ACC112 (cell line): ENCODE measurements around the gene SLC17A7.

Experiments
- H2AFZ ChIP-seq: fragments of 200-600 bp; sonication (generic); one replicate; pipeline ENCODE4 v1.6.0; 2017; ENCODE audit warnings: antibody characterized with exemption, low read length; ENCODE audit not compliant: unreplicated experiment
- H3K27ac ChIP-seq: fragments of 200-600 bp; sonication (generic); 2 replicates; pipeline ENCODE4 v1.5.1; 2014; ENCODE audit warnings: low read depth, mild to moderate bottlenecking, antibody characterized with exemption, low read length, moderate library complexity
- H3K27me3 ChIP-seq: fragments of 200-600 bp; sonication (generic); 2 replicates; pipeline ENCODE4 v1.6.1; 2014; ENCODE audit warnings: mild to moderate bottlenecking, antibody characterized with exemption, low read length, moderate library complexity, mixed read lengths; ENCODE audit not compliant: insufficient read depth
- H3K36me3 ChIP-seq: fragments of 200-600 bp; sonication (generic); 2 replicates; pipeline ENCODE4 v1.6.1; 2016; ENCODE audit warnings: mild to moderate bottlenecking, antibody characterized with exemption, low read length, moderate library complexity, mixed read lengths; ENCODE audit not compliant: insufficient read depth
- H3K4me1 ChIP-seq: fragments of 200-600 bp; sonication (generic); one replicate; pipeline ENCODE4 v1.6.1; 2016; ENCODE audit warnings: low read length, mixed read lengths; ENCODE audit not compliant: insufficient read depth, unreplicated experiment, control insufficient read depth
- H3K4me3 ChIP-seq: fragments of 200-600 bp; sonication (generic); 2 replicates; pipeline ENCODE4 v1.5.1; 2014; ENCODE audit warnings: mild to moderate bottlenecking, low read depth, low read length
- H3K79me2 ChIP-seq: fragments of 200-600 bp; sonication (generic); one replicate; pipeline ENCODE4 v1.6.0; 2016; ENCODE audit warnings: low read length; ENCODE audit not compliant: control insufficient read depth, unreplicated experiment, insufficient read depth

Gene SLC17A7

GRCh38 chr19:49441210-49441959 lies at the start of gene SLC17A7:
TSS of gene SLC17A7 (minus strand) at chr19:49441527. CDS start at chr19:49441379, 148 bp downstream.
- peaks cover 45% of the 10 kb centered on the region for H3K27me3 ChIP-seq
- peak within 1 kb of the TSS; percentile 84 for H3K4me3 ChIP-seq

GRCh38 chr19:49490287-49491029 lies 49.1 kb upstream of the SLC17A7 start:
- Histone ChIP-seq H3K4me3 (peak overlapping the region; percentile 94), H2AFZ (no peak overlapping the region), H3K79me2 (peaks cover 37% of the 10 kb centered on the region), H3K27ac (peak overlapping the region; percentile 81), H3K4me1 (peaks cover 8% of the 10 kb centered on the region), H3K27me3 (no peaks in the 10 kb centered on the region), H3K36me3 (peaks cover 43% of the 10 kb centered on the region)

More at GRCh38 chr19:49441210-49441959, at the start of gene SLC17A7:
- Histone ChIP-seq H3K4me1 (no peaks in the 10 kb centered on the region), H3K27ac (no peak within 1 kb of the TSS), H2AFZ (peak within 1 kb of the TSS; percentile 33), H3K36me3 (no peaks in the 10 kb centered on the region), H3K79me2 (no peaks in the 10 kb centered on the region)

GRCh38 chr19:49489601-49490167 lies 48.4 kb upstream of the SLC17A7 start:
- peak overlapping the region; percentile 94 for H3K4me3 ChIP-seq
- H3K79me2 ChIP-seq: peaks cover 37% of the 10 kb centered on the region
- H3K4me1 ChIP-seq: peaks cover 8% of the 10 kb centered on the region
- no peaks in the 10 kb centered on the region for H3K27me3 ChIP-seq
- H3K36me3 ChIP-seq: peaks cover 43% of the 10 kb centered on the region
- H3K27ac ChIP-seq: peak overlapping the region; percentile 81
- no peak overlapping the region for H2AFZ ChIP-seq

GRCh38 chr19:49488863-49489537 lies 47.7 kb upstream of the SLC17A7 start:
- peaks cover 8% of the 10 kb centered on the region for H3K4me1 ChIP-seq
- peaks cover 37% of the 10 kb centered on the region for H3K79me2 ChIP-seq
- H3K4me3 ChIP-seq: peak overlapping the region; percentile 94
- H2AFZ ChIP-seq: no peak overlapping the region
- H3K36me3 ChIP-seq: peaks cover 43% of the 10 kb centered on the region
- no peaks in the 10 kb centered on the region for H3K27me3 ChIP-seq
- peak overlapping the region; percentile 81 for H3K27ac ChIP-seq

- Histone ChIP-seq H3K4me3 (peak overlapping the region; percentile 94), H3K27me3 (no peaks in the 10 kb centered on the region), H3K36me3 (peaks cover 43% of the 10 kb centered on the region), H3K4me1 (peaks cover 8% of the 10 kb centered on the region), H3K27ac (peak overlapping the region; percentile 81), H2AFZ (no peak overlapping the region), H3K79me2 (peaks cover 37% of the 10 kb centered on the region)
These were observed 46.9 kb upstream of the SLC17A7 start for GRCh38 chr19:49488046-49488862.

- no peaks in the 10 kb centered on the region for H3K27me3 ChIP-seq
- H3K4me1 ChIP-seq: peaks cover 8% of the 10 kb centered on the region
- H3K79me2 ChIP-seq: peaks cover 37% of the 10 kb centered on the region
- peak within 1 kb of the TSS; percentile 14 for H2AFZ ChIP-seq
- peak within 1 kb of the TSS; percentile 94 for H3K4me3 ChIP-seq
- H3K36me3 ChIP-seq: peaks cover 36% of the 10 kb centered on the region
- H3K27ac ChIP-seq: peak within 1 kb of the TSS; percentile 81
These were observed 46.1 kb upstream of the SLC17A7 start, which contains the start of gene RPL13A for GRCh38 chr19:49487277-49488045. TSS of gene RPL13A (plus strand) at chr19:49487608. CDS start at chr19:49487630, 22 bp downstream.

GRCh38 chr19:49486710-49487276 lies 45.5 kb upstream of the SLC17A7 start:
- H3K27me3 ChIP-seq: no peaks in the 10 kb centered on the region
- peak overlapping the region; percentile 14 for H2AFZ ChIP-seq
- peaks cover 30% of the 10 kb centered on the region for H3K36me3 ChIP-seq
- no peak overlapping the region for H3K27ac ChIP-seq
- peaks cover 37% of the 10 kb centered on the region for H3K79me2 ChIP-seq
- H3K4me3 ChIP-seq: no peak overlapping the region; the same call in 1 of the 2 replicates
- H3K4me1 ChIP-seq: peaks cover 8% of the 10 kb centered on the region

GRCh38 chr19:49486232-49486631 lies 44.9 kb upstream of the SLC17A7 start:
- Histone ChIP-seq H3K4me3 (no peak overlapping the region), H3K79me2 (peaks cover 37% of the 10 kb centered on the region), H3K27ac (no peak overlapping the region), H3K36me3 (peaks cover 30% of the 10 kb centered on the region), H3K4me1 (peaks cover 8% of the 10 kb centered on the region), H3K27me3 (no peaks in the 10 kb centered on the region), H2AFZ (no peak overlapping the region)

- Histone ChIP-seq H3K27ac (no peak overlapping the region), H2AFZ (no peak overlapping the region), H3K27me3 (no peaks in the 10 kb centered on the region), H3K4me3 (no peak overlapping the region), H3K36me3 (no peaks in the 10 kb centered on the region), H3K4me1 (no peaks in the 10 kb centered on the region), H3K79me2 (no peaks in the 10 kb centered on the region)
These were observed 39.8 kb upstream of the SLC17A7 start for GRCh38 chr19:49481020-49481683.
